K562 (cell line): ENCODE results near the gene DNAJC8.

Experiments
- EZH2 ChIP-seq: IDR thresholded peaks from 2 replicates; pipeline ENCODE4 v1.6.1; 2012; ENCODE audit warnings: low read depth, mild to moderate bottlenecking, inconsistent platforms, low read length, borderline replicate concordance
- POLR2A ChIP-seq: fragments of 450-650 bp; conservative IDR thresholded peaks from 2 replicates; pipeline ENCODE4 v1.6.1; 2016
- TAF1 ChIP-seq: IDR thresholded peaks from 2 replicates; pipeline ENCODE4 v1.6.1; 2011; ENCODE audit warnings: mild to moderate bottlenecking, low read length, moderate library complexity; ENCODE audit not compliant: insufficient read depth, control insufficient read depth, severe bottlenecking; ENCODE audit errors: extremely low read depth
- ZFX ChIP-seq: sonication (generic); formaldehyde crosslinking; IDR thresholded peaks from 2 replicates; pipeline ENCODE4 v1.8.0; 2022; ENCODE audit warnings: mild to moderate bottlenecking, missing genetic modification reagents, moderate library complexity
- TF ChIP-seq, protein P1 (sequence below): sonication (generic); formaldehyde crosslinking; IDR thresholded peaks from 2 replicates; pipeline ENCODE4 v1.8.1; 2022; ENCODE audit warnings: missing genetic modification reagents
- TF ChIP-seq, protein P2 (sequence below), 3 experiments: IDR thresholded peaks in 2 of 3; conservative IDR thresholded peaks in 1 of 3; 2 replicates each; pipeline ENCODE4 v1.5.1; 2011 to 2012; ENCODE audit warnings: low read length in 3 of 3, mild to moderate bottlenecking in 3 of 3, control low read depth in 2 of 3, improper control_type of control experiment in 1 of 3, inconsistent platforms in 1 of 3, low read depth in 1 of 3, mixed read lengths in 1 of 3, moderate library complexity in 1 of 3; ENCODE audit not compliant: insufficient read depth in 2 of 3
- TF ChIP-seq, protein P3 (sequence below), 2 experiments: fragments of 450-650 bp in 1 of 2; IDR thresholded peaks; 2 replicates each; pipeline ENCODE4 v1.6.1; 2011 to 2017; ENCODE audit warnings: low read depth in 2 of 2, antibody characterized with exemption in 1 of 2, borderline replicate concordance in 1 of 2, low read length in 1 of 2, mild to moderate bottlenecking in 1 of 2, mixed read lengths in 1 of 2; ENCODE audit not compliant: control insufficient read depth in 1 of 2

DNA sequence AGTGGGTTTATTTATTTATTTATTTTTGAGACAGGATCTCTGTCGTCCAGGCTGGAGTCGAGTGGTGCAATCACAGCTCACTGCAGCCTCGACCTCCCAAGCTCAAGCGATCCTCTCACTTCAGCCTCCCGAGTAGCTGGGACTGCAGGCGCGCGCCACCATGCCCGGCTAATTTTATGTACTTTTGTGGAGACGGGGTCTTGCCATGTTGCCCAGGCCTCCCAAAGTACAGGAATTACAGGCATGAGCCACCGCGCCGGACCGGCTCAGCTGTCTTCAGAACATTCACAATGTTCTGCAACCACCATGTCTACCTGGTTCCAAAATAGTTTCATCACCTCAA is 406 bp upstream of the DNAJC8 start:
- TF ChIP-seq TAF1 (no peak), EZH2 (no peak), POLR2A (no peak), ZFX (no peak)
- TF ChIP-seq, protein P1, sequence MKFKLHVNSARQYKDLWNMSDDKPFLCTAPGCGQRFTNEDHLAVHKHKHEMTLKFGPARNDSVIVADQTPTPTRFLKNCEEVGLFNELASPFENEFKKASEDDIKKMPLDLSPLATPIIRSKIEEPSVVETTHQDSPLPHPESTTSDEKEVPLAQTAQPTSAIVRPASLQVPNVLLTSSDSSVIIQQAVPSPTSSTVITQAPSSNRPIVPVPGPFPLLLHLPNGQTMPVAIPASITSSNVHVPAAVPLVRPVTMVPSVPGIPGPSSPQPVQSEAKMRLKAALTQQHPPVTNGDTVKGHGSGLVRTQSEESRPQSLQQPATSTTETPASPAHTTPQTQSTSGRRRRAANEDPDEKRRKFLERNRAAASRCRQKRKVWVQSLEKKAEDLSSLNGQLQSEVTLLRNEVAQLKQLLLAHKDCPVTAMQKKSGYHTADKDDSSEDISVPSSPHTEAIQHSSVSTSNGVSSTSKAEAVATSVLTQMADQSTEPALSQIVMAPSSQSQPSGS (CRISPR knock-in tag) = no peak
- TF ChIP-seq, protein P2, sequence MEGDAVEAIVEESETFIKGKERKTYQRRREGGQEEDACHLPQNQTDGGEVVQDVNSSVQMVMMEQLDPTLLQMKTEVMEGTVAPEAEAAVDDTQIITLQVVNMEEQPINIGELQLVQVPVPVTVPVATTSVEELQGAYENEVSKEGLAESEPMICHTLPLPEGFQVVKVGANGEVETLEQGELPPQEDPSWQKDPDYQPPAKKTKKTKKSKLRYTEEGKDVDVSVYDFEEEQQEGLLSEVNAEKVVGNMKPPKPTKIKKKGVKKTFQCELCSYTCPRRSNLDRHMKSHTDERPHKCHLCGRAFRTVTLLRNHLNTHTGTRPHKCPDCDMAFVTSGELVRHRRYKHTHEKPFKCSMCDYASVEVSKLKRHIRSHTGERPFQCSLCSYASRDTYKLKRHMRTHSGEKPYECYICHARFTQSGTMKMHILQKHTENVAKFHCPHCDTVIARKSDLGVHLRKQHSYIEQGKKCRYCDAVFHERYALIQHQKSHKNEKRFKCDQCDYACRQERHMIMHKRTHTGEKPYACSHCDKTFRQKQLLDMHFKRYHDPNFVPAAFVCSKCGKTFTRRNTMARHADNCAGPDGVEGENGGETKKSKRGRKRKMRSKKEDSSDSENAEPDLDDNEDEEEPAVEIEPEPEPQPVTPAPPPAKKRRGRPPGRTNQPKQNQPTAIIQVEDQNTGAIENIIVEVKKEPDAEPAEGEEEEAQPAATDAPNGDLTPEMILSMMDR (IDR thresholded peaks at IDR 0.05 in 2 of 3, conservative IDR thresholded peaks at IDR 0.05 in 1 of 3; ENCODE audit: insufficient read depth in 2 of 3, low read depth in 1 of 3, low read length in 3 of 3) = no peak
- TF ChIP-seq, protein P3, sequence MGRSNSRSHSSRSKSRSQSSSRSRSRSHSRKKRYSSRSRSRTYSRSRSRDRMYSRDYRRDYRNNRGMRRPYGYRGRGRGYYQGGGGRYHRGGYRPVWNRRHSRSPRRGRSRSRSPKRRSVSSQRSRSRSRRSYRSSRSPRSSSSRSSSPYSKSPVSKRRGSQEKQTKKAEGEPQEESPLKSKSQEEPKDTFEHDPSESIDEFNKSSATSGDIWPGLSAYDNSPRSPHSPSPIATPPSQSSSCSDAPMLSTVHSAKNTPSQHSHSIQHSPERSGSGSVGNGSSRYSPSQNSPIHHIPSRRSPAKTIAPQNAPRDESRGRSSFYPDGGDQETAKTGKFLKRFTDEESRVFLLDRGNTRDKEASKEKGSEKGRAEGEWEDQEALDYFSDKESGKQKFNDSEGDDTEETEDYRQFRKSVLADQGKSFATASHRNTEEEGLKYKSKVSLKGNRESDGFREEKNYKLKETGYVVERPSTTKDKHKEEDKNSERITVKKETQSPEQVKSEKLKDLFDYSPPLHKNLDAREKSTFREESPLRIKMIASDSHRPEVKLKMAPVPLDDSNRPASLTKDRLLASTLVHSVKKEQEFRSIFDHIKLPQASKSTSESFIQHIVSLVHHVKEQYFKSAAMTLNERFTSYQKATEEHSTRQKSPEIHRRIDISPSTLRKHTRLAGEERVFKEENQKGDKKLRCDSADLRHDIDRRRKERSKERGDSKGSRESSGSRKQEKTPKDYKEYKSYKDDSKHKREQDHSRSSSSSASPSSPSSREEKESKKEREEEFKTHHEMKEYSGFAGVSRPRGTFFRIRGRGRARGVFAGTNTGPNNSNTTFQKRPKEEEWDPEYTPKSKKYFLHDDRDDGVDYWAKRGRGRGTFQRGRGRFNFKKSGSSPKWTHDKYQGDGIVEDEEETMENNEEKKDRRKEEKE (IDR thresholded peaks at IDR 0.05; ENCODE audit: borderline replicate concordance in 1 of 2, control insufficient read depth in 1 of 2, low read depth in 2 of 2, low read length in 1 of 2) = no peak
